ENCODE data around the gene KIAA1755. TPM values are rescaled to one million over a fixed set of nuclear protein-coding genes. Genes with fewer than 3 reads are reported as not detected.

KIAA1755 gene
- total and polyA plus RNA-seq, 10 donors: 0.51 to 7.3 (median 4.7) TPM

GRCh38 chr20:38237381-38237780 is 23.2 kb downstream of the KIAA1755 start:
- 66 to 77% (median 74%) methylated on average over 3 of the region's 3 CpGs for WGBS, 5 donors
- no peaks in the 10 kb centered on the region for H3K4me1 ChIP-seq
- DNase-seq: no peak
- TF ChIP-seq POLR2A (IDR thresholded peaks at IDR 0.05): no peak
- TF ChIP-seq POLR2AphosphoS5 (IDR thresholded peaks at IDR 0.05): no peak
- no peak for TF ChIP-seq CTCF (IDR thresholded peaks at IDR 0.05 in 8 of 11, conservative IDR thresholded peaks at IDR 0.05 in 3 of 11)
- intact Hi-C loops (cut with DNase I; ENCODE audit: low total_unique reads): loop anchor here (10.0 kb wide), 1 partner anchor 167 kb away; no protein-coding TSS in a partner anchor
- H3K27ac ChIP-seq: no peak overlapping the region
- no peak overlapping the region for H3K4me3 ChIP-seq
- H3K36me3 ChIP-seq: no peaks in the 10 kb centered on the region
- H3K27me3 ChIP-seq (replicated peaks in 1 of 7): peaks cover 0 to 28% (median 0%) of the 10 kb centered on the region in 7 donors
- H3K9me3 ChIP-seq: peaks cover 0 to 34% (median 19%) of the 10 kb centered on the region in 8 donors

- Histone ChIP-seq H3K4me3 (no peak overlapping the region), H3K27ac (no peak overlapping the region), H3K9me3 (peaks cover 0 to 5% (median 0%) of the 10 kb centered on the region in 8 donors), H3K4me1 (peaks cover 0 to 13% (median 8%) of the 10 kb centered on the region in 6 donors), H3K36me3 (no peaks in the 10 kb centered on the region), H3K27me3 (replicated peaks in 1 of 7) (peaks cover 0 to 27% (median 0%) of the 10 kb centered on the region in 7 donors)
- TF ChIP-seq POLR2A (IDR thresholded peaks at IDR 0.05) (no peak), POLR2AphosphoS5 (IDR thresholded peaks at IDR 0.05) (no peak), CTCF (IDR thresholded peaks at IDR 0.05 in 8 of 11, conservative IDR thresholded peaks at IDR 0.05 in 3 of 11) (no peak)
- intact Hi-C loops (cut with DNase I; ENCODE audit: low total_unique reads): loop anchor here (10.0 kb wide), 1 partner anchor 173 kb away; no protein-coding TSS in a partner anchor
- WGBS, 5 donors: 9 to 31% (median 15%) methylated on average over 9 to 10 of the region's 10 CpGs
- no peak for DNase-seq
Measured at GRCh38 chr20:38231531-38232121, 28.9 kb downstream of the KIAA1755 start.

- WGBS, 5 donors: 72 to 83% (median 75%) methylated on average over 8 to 10 of the region's 10 CpGs
- Histone ChIP-seq H3K4me1 (peaks cover 0 to 13% (median 8%) of the 10 kb centered on the region in 6 donors), H3K4me3 (no peak overlapping the region), H3K9me3 (peaks cover 0 to 5% (median 0%) of the 10 kb centered on the region in 8 donors), H3K36me3 (no peaks in the 10 kb centered on the region), H3K27ac (no peak overlapping the region), H3K27me3 (replicated peaks in 1 of 7) (peaks cover 0 to 27% (median 0%) of the 10 kb centered on the region in 7 donors)
- no peak for DNase-seq
- TF ChIP-seq POLR2A (IDR thresholded peaks at IDR 0.05): no peak
- TF ChIP-seq CTCF (IDR thresholded peaks at IDR 0.05 in 8 of 11, conservative IDR thresholded peaks at IDR 0.05 in 3 of 11): no peak
- TF ChIP-seq POLR2AphosphoS5 (IDR thresholded peaks at IDR 0.05): no peak
- intact Hi-C loops (cut with DNase I; ENCODE audit: low total_unique reads): loop anchor here (10.0 kb wide), 1 partner anchor 174 kb away; no protein-coding TSS in a partner anchor
Measured at GRCh38 chr20:38230957-38231526, 29.5 kb downstream of the KIAA1755 start.

- no peak for TF ChIP-seq CTCF (IDR thresholded peaks at IDR 0.05 in 8 of 11, conservative IDR thresholded peaks at IDR 0.05 in 3 of 11)
- no peak for TF ChIP-seq POLR2AphosphoS5 (IDR thresholded peaks at IDR 0.05)
- no peak for TF ChIP-seq POLR2A (IDR thresholded peaks at IDR 0.05)
- Histone ChIP-seq H3K9me3 (peaks cover 0 to 2% (median 0%) of the 10 kb centered on the region in 8 donors), H3K4me3 (no peak overlapping the region), H3K27me3 (replicated peaks in 1 of 7) (peaks cover 0 to 27% (median 0%) of the 10 kb centered on the region in 7 donors), H3K4me1 (peaks cover 0 to 13% (median 8%) of the 10 kb centered on the region in 6 donors), H3K27ac (no peak overlapping the region), H3K36me3 (no peaks in the 10 kb centered on the region)
- WGBS, 5 donors: 72 to 89% (median 84%) methylated on average over 1 of the region's 1 CpG
- intact Hi-C loops (cut with DNase I; ENCODE audit: low total_unique reads): loop anchor here (10.0 kb wide), 1 partner anchor 175 kb away; no protein-coding TSS in a partner anchor
- DNase-seq: no peak
Measured at GRCh38 chr20:38230253-38230551, 30.3 kb downstream of the KIAA1755 start.

All from spleen (tissue), 11 donors.